Measurements from ENCODE around the gene LIN28A.

Gene LIN28A

DNA sequence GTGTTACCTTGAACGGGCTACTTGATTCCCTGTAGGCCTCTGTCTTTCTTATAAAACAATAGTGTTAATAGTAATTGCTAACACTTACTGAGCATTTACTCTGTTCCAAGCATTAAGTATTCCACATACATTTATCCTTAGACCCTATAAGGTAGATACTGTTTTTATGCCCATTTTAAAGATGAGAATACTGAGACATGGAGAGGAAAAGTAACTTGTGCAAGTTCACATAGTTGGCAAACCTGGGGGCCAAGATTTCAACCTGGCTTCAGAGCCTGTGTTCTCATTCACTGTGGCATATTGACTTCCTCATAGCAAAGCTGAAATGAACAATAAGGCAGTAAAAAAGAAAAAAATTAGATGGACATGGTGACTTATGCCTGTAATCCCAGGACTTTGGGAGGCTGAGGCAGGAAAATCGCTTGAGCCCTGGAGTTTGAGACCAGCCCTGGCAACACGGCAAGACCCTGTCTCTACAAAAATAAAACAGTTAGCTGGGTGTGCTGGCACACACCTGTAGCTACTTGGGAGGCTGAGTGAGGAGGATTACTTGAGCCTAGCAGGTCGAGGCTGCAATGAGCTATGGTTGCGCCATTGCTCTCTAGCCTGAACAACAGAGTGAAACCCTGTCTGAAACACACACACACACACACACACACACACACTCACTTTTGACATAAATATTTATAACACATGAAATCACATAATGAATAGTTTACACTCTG lies 42.0 kb downstream of the LIN28A start:
- Histone ChIP-seq H3K4me1 (ENCODE audit: insufficient read depth, low read length) (no peaks in the 10 kb centered on the region), H4K20me1 (ENCODE audit: insufficient read depth, low read length) (no peaks in the 10 kb centered on the region), H2AFZ (ENCODE audit: low read depth, low read length) (no peak overlapping the region), H3K79me2 (ENCODE audit: insufficient read depth, low read length) (no peaks in the 10 kb centered on the region), H3K4me2 (ENCODE audit: insufficient read depth, low read length) (no peak overlapping the region), H3K36me3 (ENCODE audit: insufficient read depth, low read length) (peaks cover 72% of the 10 kb centered on the region), H3K9me3 (ENCODE audit: insufficient read depth, low read length, severe bottlenecking) (no peaks in the 10 kb centered on the region), H3K27ac (ENCODE audit: low read length) (no peak overlapping the region), H3K4me3 (ENCODE audit: low read depth in 1 of 2, low read length in 2 of 2) (no peak overlapping the region), H3K9ac (ENCODE audit: low read depth, low read length) (no peak overlapping the region), H3K27me3 (ENCODE audit: insufficient read depth, low read length, poor library complexity) (no peaks in the 10 kb centered on the region)
- TF ChIP-seq EZH2 (IDR thresholded peaks at IDR 0.05; ENCODE audit: borderline replicate concordance, low read depth, low read length, severe bottlenecking): no peak
- TF ChIP-seq, protein P1, sequence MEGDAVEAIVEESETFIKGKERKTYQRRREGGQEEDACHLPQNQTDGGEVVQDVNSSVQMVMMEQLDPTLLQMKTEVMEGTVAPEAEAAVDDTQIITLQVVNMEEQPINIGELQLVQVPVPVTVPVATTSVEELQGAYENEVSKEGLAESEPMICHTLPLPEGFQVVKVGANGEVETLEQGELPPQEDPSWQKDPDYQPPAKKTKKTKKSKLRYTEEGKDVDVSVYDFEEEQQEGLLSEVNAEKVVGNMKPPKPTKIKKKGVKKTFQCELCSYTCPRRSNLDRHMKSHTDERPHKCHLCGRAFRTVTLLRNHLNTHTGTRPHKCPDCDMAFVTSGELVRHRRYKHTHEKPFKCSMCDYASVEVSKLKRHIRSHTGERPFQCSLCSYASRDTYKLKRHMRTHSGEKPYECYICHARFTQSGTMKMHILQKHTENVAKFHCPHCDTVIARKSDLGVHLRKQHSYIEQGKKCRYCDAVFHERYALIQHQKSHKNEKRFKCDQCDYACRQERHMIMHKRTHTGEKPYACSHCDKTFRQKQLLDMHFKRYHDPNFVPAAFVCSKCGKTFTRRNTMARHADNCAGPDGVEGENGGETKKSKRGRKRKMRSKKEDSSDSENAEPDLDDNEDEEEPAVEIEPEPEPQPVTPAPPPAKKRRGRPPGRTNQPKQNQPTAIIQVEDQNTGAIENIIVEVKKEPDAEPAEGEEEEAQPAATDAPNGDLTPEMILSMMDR (IDR thresholded peaks at IDR 0.05; ENCODE audit: borderline replicate concordance, extremely low read depth, low read length, poor library complexity, severe bottlenecking): no peak
- no peak for ATAC-seq (ENCODE audit: insufficient read depth, low read depth)
- DNase-seq: no peak

DNA sequence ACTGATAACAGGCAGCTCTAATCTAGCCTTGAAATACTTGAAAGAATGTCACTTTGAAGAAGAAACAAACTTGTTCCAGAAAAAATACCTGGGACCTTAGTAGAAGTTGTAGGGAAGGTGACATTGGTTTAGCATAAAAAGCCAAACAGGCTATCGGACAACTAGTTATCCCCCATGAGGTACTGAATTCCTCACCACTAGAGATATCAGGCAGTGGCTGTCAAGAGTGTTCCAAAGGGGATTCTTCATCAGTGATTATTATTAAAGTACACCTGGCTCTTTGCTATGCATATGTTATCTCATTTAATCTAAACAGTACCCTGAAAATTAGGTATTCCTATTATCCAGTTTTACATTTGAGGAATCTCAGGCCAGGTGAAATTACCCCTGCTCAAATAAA lies 48.5 kb downstream of the LIN28A start:
- Histone ChIP-seq H3K27me3 (ENCODE audit: insufficient read depth, low read length, poor library complexity) (no peaks in the 10 kb centered on the region), H2AFZ (ENCODE audit: low read depth, low read length) (no peak overlapping the region), H3K9me3 (ENCODE audit: insufficient read depth, low read length, severe bottlenecking) (no peaks in the 10 kb centered on the region), H3K4me3 (ENCODE audit: low read depth in 1 of 2, low read length in 2 of 2) (no peak overlapping the region), H3K4me1 (ENCODE audit: insufficient read depth, low read length) (no peaks in the 10 kb centered on the region), H3K4me2 (ENCODE audit: insufficient read depth, low read length) (no peak overlapping the region), H4K20me1 (ENCODE audit: insufficient read depth, low read length) (no peaks in the 10 kb centered on the region), H3K9ac (ENCODE audit: low read depth, low read length) (no peak overlapping the region), H3K27ac (ENCODE audit: low read length) (no peak overlapping the region), H3K36me3 (ENCODE audit: insufficient read depth, low read length) (peaks cover 72% of the 10 kb centered on the region), H3K79me2 (ENCODE audit: insufficient read depth, low read length) (no peaks in the 10 kb centered on the region)
- ATAC-seq (ENCODE audit: insufficient read depth, low read depth): no peak
- DNase-seq: no peak
- TF ChIP-seq, protein P1 (IDR thresholded peaks at IDR 0.05; ENCODE audit: borderline replicate concordance, extremely low read depth, low read length, poor library complexity, severe bottlenecking): no peak
- no peak for TF ChIP-seq EZH2 (IDR thresholded peaks at IDR 0.05; ENCODE audit: borderline replicate concordance, low read depth, low read length, severe bottlenecking)

DNA sequence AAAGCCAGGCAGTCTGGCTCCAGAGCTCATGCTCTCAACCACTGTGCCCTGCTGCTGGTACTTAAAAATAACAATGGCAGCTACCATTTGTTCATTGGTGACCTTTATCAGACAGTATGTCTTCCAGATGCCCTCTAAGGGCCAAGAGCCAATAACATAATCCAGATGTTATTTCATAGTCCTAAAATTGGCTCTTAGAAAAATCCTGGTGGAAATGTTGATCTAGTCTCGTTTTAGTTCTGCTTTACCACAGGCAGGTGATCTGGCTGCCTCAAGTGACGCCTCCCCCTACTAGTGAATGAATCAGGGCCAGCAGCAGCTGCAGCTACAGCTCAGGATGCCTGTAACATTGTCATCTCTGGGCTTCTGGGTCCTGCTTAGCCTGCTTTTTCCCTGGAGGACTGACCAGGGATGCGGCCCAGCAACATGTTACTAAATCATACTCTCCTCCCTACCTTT lies 49.0 kb downstream of the LIN28A start:
- no peak overlapping the region for H3K9ac ChIP-seq (ENCODE audit: low read depth, low read length)
- no peak overlapping the region for H3K4me3 ChIP-seq (ENCODE audit: low read depth in 1 of 2, low read length in 2 of 2)
- H3K9me3 ChIP-seq (ENCODE audit: insufficient read depth, low read length, severe bottlenecking): no peaks in the 10 kb centered on the region
- H3K27ac ChIP-seq (ENCODE audit: low read length): no peak overlapping the region
- H4K20me1 ChIP-seq (ENCODE audit: insufficient read depth, low read length): no peaks in the 10 kb centered on the region
- TF ChIP-seq, protein P1 (IDR thresholded peaks at IDR 0.05; ENCODE audit: borderline replicate concordance, extremely low read depth, low read length, poor library complexity, severe bottlenecking): no peak
- TF ChIP-seq EZH2 (IDR thresholded peaks at IDR 0.05; ENCODE audit: borderline replicate concordance, low read depth, low read length, severe bottlenecking): no peak
- H3K79me2 ChIP-seq (ENCODE audit: insufficient read depth, low read length): no peaks in the 10 kb centered on the region
- DNase-seq: no peak
- no peak overlapping the region for H2AFZ ChIP-seq (ENCODE audit: low read depth, low read length)
- H3K36me3 ChIP-seq (ENCODE audit: insufficient read depth, low read length): peaks cover 75% of the 10 kb centered on the region
- no peak overlapping the region for H3K4me2 ChIP-seq (ENCODE audit: insufficient read depth, low read length)
- no peak for ATAC-seq (ENCODE audit: insufficient read depth, low read depth)
- no peaks in the 10 kb centered on the region for H3K27me3 ChIP-seq (ENCODE audit: insufficient read depth, low read length, poor library complexity)
- no peaks in the 10 kb centered on the region for H3K4me1 ChIP-seq (ENCODE audit: insufficient read depth, low read length)
